OCI-LY3 (cell line): Measurements from ENCODE around the gene CNP.
"Not testable (repeated sequence)": the region's sequence is repeated elsewhere in the genome, so short reads cannot be mapped to it uniquely, and the experiment has no call there.

Source experiments
- H2AFZ ChIP-seq: fragments of 200-600, 300-600 bp; shearing (Covaris generic); 2 replicates; pipeline ENCODE4 v1.6.0; 2014; ENCODE audit warnings: antibody characterized with exemption, low read depth, low read length
- H3K27ac ChIP-seq: fragments of 200-600, 300-600 bp; sonication (generic); 2 replicates; pipeline ENCODE4 v1.5.1; 2014; ENCODE audit warnings: mild to moderate bottlenecking, low read length, moderate library complexity, mixed read lengths
- H3K27me3 ChIP-seq: fragments of 200-600, 300-600 bp; sonication (generic); 2 replicates; pipeline ENCODE4 v1.6.1; 2014; ENCODE audit warnings: low read depth, low read length, mixed read lengths
- H3K36me3 ChIP-seq: fragments of 200-600, 300-600 bp; sonication (generic); replicated peaks from 2 replicates; pipeline ENCODE3; 2014; ENCODE audit warnings: low read depth, low read length, mixed read lengths
- H3K4me1 ChIP-seq: fragments of 300-600, 200-600 bp; sonication (generic); 2 replicates; pipeline ENCODE4 v1.6.1; 2014; ENCODE audit warnings: low read length, mixed read lengths
- H3K4me2 ChIP-seq: fragments of 200-600, 300-600 bp; sonication (generic); 2 replicates; pipeline ENCODE4 v1.6.1; 2014; ENCODE audit warnings: low read length, mixed read lengths
- H3K4me3 ChIP-seq: fragments of 300-600, 200-600 bp; sonication (generic); 2 replicates; pipeline ENCODE4 v1.5.1; 2014; ENCODE audit warnings: antibody characterized with exemption, mild to moderate bottlenecking, low read length, moderate library complexity
- H3K79me2 ChIP-seq: fragments of 300-600, 200-600 bp; shearing (Covaris generic); 2 replicates; pipeline ENCODE4 v1.6.1; 2014; ENCODE audit warnings: mild to moderate bottlenecking, low read length, mixed read lengths
- H3K9ac ChIP-seq: fragments of 300-600, 200-600 bp; shearing (Covaris generic); 2 replicates; pipeline ENCODE4 v1.6.0; 2014; ENCODE audit warnings: mild to moderate bottlenecking, low read length, moderate library complexity
- H3K9me3 ChIP-seq: fragments of 200-600, 300-600 bp; shearing (Covaris generic); 2 replicates; pipeline ENCODE4 v1.6.1; 2014; ENCODE audit warnings: low read length, mixed read lengths; ENCODE audit not compliant: insufficient read depth
- H4K20me1 ChIP-seq: fragments of 200-600, 300-600 bp; sonication (generic); 2 replicates; pipeline ENCODE4 v1.6.1; 2016; ENCODE audit warnings: low read length, mixed read lengths; ENCODE audit not compliant: insufficient read depth
- CTCF ChIP-seq: fragments of 200-600, 300-600 bp; sonication (generic); IDR thresholded peaks from 2 replicates; pipeline ENCODE4 v1.5.1; 2014; ENCODE audit warnings: antibody characterized with exemption, low read length, low read depth
- EZH2phosphoT487 ChIP-seq: fragments of 200-600 bp; shearing (Covaris generic); IDR thresholded peaks from 2 replicates; pipeline ENCODE4 v1.6.1; 2018; ENCODE audit warnings: antibody characterized with exemption, mixed run types, low read depth

Gene CNP

GRCh38 chr17:42017866-42018200 is 51.2 kb downstream of the CNP start:
- Histone ChIP-seq H3K4me1 (peaks cover 38% of the 10 kb centered on the region), H3K79me2 (peaks cover 72% of the 10 kb centered on the region), H3K4me3 (peak overlapping the region; percentile 80), H3K27me3 (no peaks in the 10 kb centered on the region), H2AFZ (peak overlapping the region; percentile 13; the same call in 1 of the 2 replicates), H3K4me2 (peak overlapping the region; percentile 97), H3K27ac (peak overlapping the region; percentile 43), H3K36me3 (peaks cover 17% of the 10 kb centered on the region), H3K9ac (peak overlapping the region; percentile 95), H4K20me1 (peaks cover 10% of the 10 kb centered on the region; the same call in 1 of the 2 replicates), H3K9me3 (no peaks in the 10 kb centered on the region)
- TF ChIP-seq CTCF (no peak), EZH2phosphoT487 (no peak)

- H3K4me2 ChIP-seq, result peak overlapping the region; percentile 97
- peaks cover 5% of the 10 kb centered on the region; the same call in 1 of the 2 replicates for H4K20me1 ChIP-seq
- peak overlapping the region; percentile 80 for H3K4me3 ChIP-seq
- H3K79me2 ChIP-seq, result peaks cover 67% of the 10 kb centered on the region
- peaks cover 38% of the 10 kb centered on the region for H3K4me1 ChIP-seq
- no peak overlapping the region; the same call in 1 of the 2 replicates for H3K27ac ChIP-seq
- no peaks in the 10 kb centered on the region for H3K27me3 ChIP-seq
- no peaks in the 10 kb centered on the region for H3K9me3 ChIP-seq
- peak overlapping the region; percentile 95; the same call in 1 of the 2 replicates for H3K9ac ChIP-seq
- H2AFZ ChIP-seq, result no peak overlapping the region
- peaks cover 18% of the 10 kb centered on the region for H3K36me3 ChIP-seq
- TF ChIP-seq EZH2phosphoT487, result no peak
- TF ChIP-seq CTCF, result no peak
Measured at GRCh38 chr17:42018339-42018738, 51.7 kb downstream of the CNP start.

DNA sequence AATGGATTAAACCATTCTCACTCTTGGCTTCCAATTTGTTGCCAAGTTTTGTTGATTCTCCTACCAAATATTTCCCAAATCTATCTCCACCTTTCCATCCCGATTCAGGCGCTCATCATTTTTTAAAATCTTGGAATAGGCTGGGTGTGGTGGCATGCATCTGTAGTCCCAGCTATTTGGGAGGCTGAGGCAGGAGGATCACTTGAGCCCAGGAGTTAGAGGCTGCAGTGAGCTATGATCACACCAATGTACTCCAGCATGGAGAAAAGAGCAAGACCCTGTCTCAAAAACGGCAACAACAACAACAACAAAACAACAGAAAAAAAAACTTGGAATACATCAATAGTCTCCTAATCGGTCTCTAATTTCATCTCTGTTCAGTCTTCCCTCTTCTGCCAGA is 52.4 kb downstream of the CNP start:
- no peak overlapping the region for H3K4me3 ChIP-seq
- peaks cover 61% of the 10 kb centered on the region for H3K79me2 ChIP-seq
- peaks cover 24% of the 10 kb centered on the region for H3K36me3 ChIP-seq
- no peak overlapping the region for H3K9ac ChIP-seq
- no peak overlapping the region for H3K4me2 ChIP-seq
- TF ChIP-seq CTCF (no peak), EZH2phosphoT487 (no peak)
- no peak overlapping the region for H2AFZ ChIP-seq
- no peaks in the 10 kb centered on the region for H3K27me3 ChIP-seq
- no peaks in the 10 kb centered on the region for H3K9me3 ChIP-seq
- no peaks in the 10 kb centered on the region for H4K20me1 ChIP-seq
- no peak overlapping the region for H3K27ac ChIP-seq
- peaks cover 40% of the 10 kb centered on the region for H3K4me1 ChIP-seq

GRCh38 chr17:42019509-42020404 is 53.2 kb downstream of the CNP start, which contains the start of gene NKIRAS2:
TSS of gene NKIRAS2 (plus strand) at chr17:42020090. CDS start at chr17:42021578, 1,488 bp downstream.
- peak within 1 kb of the TSS; percentile 94 for H3K4me2 ChIP-seq
- H2AFZ ChIP-seq, result peak within 1 kb of the TSS; percentile 87
- no peaks in the 10 kb centered on the region for H4K20me1 ChIP-seq
- TF ChIP-seq CTCF (peak; percentile 72), EZH2phosphoT487 (no peak)
- H3K4me3 ChIP-seq, result peak within 1 kb of the TSS; percentile 95
- peaks cover 53% of the 10 kb centered on the region for H3K79me2 ChIP-seq
- H3K4me1 ChIP-seq, result peaks cover 43% of the 10 kb centered on the region
- no peaks in the 10 kb centered on the region for H3K27me3 ChIP-seq
- H3K9me3 ChIP-seq, result no peaks in the 10 kb centered on the region
- peak within 1 kb of the TSS; percentile 52 for H3K27ac ChIP-seq
- peak within 1 kb of the TSS; percentile 91 for H3K9ac ChIP-seq
- H3K36me3 ChIP-seq, result peaks cover 27% of the 10 kb centered on the region

DNA sequence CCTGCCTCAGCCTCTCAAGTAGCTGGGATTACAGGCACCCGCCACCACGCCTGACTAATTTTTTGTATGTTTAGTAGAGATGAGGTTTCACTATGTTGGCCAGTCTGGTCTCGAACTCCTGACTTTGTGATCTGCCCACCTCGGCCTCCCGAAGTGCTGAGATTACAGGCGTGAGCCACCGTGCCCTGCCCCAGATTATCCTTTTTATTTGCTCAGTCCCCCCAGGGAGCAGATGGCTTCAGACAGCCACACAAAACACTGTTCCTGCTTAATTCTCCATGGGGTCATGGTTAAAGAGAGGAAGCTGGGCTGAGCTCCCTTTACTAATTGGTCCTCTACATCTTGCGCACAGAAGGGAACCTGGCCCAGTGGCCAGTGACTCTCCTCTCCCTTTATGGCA is 54.2 kb downstream of the CNP start:
- H3K36me3 ChIP-seq, result peaks cover 24% of the 10 kb centered on the region
- H3K27ac ChIP-seq, H3K9me3 ChIP-seq, H2AFZ ChIP-seq, H4K20me1 ChIP-seq, H3K27me3 ChIP-seq: not testable (repeated sequence)
- peak overlapping the region; percentile 95 for H3K4me3 ChIP-seq
- peak overlapping the region; percentile 91 for H3K9ac ChIP-seq
- H3K4me1 ChIP-seq, result peaks cover 43% of the 10 kb centered on the region
- peak overlapping the region; percentile 94 for H3K4me2 ChIP-seq
- peaks cover 42% of the 10 kb centered on the region for H3K79me2 ChIP-seq
